Right atrium auricular region (tissue), 2 donors: Measurements from ENCODE around the gene TSACC. TPM values are rescaled to one million over a fixed set of nuclear protein-coding genes. Genes with fewer than 3 reads are reported as not detected.

Source experiments
- DNase-seq: peaks from one replicate; pipeline ENCODE4 v3.0.0-alpha.2; 2019; ENCODE audit warnings: low spot score
- H3K27ac ChIP-seq, 2 donors: fragments of 200-600 bp; sonication (generic); 1 replicate in 1 of 2; 2 replicates in 1 of 2; pipeline ENCODE4 v1.5.1; 2016 to 2019
- H3K27me3 ChIP-seq, 2 donors: fragments of 200-600 bp; sonication (generic); one replicate each; pipeline versions ENCODE4 v1.5.1 to v1.6.0; 2017 to 2019
- H3K36me3 ChIP-seq: fragments of 200-600 bp; sonication (generic); one replicate; pipeline ENCODE4 v1.5.1; 2016
- H3K4me1 ChIP-seq, 2 donors: fragments of 200-600 bp; sonication (generic); one replicate each; pipeline versions ENCODE4 v1.5.1 to v1.6.0; 2017 to 2019
- H3K4me3 ChIP-seq, 2 donors: fragments of 200-600 bp; sonication (generic); 1 replicate in 1 of 2; 2 replicates in 1 of 2; pipeline ENCODE4 v1.5.1; 2017 to 2019; ENCODE audit warnings: mild to moderate bottlenecking in 1 of 2, moderate library complexity in 1 of 2
- H3K9me3 ChIP-seq, 2 donors: fragments of 200-600 bp; sonication (generic); one replicate each; pipeline ENCODE4 v1.5.1; 2019
- CTCF ChIP-seq, 2 donors: fragments of 200-600 bp; sonication (generic); IDR thresholded peaks; one replicate each; pipeline ENCODE4 v1.5.1; 2019; ENCODE audit warnings: antibody characterized with exemption in 2 of 2
- total RNA-seq, 2 donors: library from RNA; depleted of rRNA; stranded (reverse); fragments of >200 nt; gene quantifications; one replicate each; pipeline ENCODE4 v1.1.0, GENCODE V29; 2016

The TSACC gene
- total RNA-seq, 2 donors from 2014 or later: not detected

DNA sequence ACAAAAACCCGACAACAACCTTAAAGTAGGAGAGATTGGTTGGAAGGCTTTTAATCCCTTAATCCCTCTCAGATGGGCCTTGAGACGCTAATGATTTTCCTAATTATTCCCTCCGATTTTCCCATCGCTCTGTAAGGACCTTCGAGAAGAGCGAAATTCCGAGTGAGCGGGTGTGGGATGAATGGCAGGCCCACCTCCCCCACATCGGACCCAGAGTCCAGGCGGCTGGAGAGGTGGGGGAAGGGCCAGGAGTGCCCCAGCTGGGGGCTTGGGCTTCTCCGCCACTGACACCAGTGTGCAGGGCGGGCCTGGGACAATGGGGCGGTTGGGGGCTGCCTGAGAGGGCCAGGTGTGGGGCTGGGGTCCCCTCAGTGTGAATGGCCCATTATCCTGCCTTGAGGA is 54.1 kb downstream of the TSACC start:
- no peak overlapping the region for H3K4me3 ChIP-seq
- H3K27ac ChIP-seq: no peak overlapping the region
- H3K4me1 ChIP-seq: peaks cover 0 to 10% of the 10 kb centered on the region in 2 donors
- peaks cover 0 to 4% of the 10 kb centered on the region in 2 donors for H3K27me3 ChIP-seq
- no peaks in the 10 kb centered on the region for H3K9me3 ChIP-seq
- TF ChIP-seq CTCF (IDR thresholded peaks at IDR 0.05): no peak
- no peak for DNase-seq
- no peaks in the 10 kb centered on the region for H3K36me3 ChIP-seq

DNA sequence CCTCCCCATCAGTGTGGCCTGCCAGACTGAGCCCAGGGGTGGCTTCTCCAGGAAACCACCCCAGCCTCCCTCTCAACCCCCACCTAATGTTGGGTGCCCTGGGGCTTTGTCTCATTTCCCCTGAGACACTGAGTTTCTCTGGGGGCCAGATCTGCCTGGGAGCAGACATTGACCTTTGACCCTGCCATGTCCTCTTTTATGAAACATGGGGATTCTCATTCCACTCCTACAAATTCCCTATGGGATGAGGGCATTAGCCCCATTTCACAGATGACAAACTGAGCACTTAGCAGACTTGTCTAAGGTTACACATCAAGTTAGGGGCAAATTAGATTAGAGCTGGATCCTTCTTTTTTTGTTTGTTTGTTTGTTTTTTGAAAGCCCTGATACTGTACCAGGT is 54.8 kb downstream of the TSACC start:
- peaks cover 0 to 4% of the 10 kb centered on the region in 2 donors for H3K27me3 ChIP-seq
- no peak for DNase-seq
- no peaks in the 10 kb centered on the region for H3K9me3 ChIP-seq
- H3K4me3 ChIP-seq: no peak overlapping the region
- no peaks in the 10 kb centered on the region for H3K36me3 ChIP-seq
- H3K27ac ChIP-seq: no peak overlapping the region
- H3K4me1 ChIP-seq: peaks cover 0 to 7% of the 10 kb centered on the region in 2 donors
- TF ChIP-seq CTCF (IDR thresholded peaks at IDR 0.05): no peak

- no peak overlapping the region for H3K27ac ChIP-seq
- H3K36me3 ChIP-seq: no peaks in the 10 kb centered on the region
- TF ChIP-seq CTCF (IDR thresholded peaks at IDR 0.05): no peak
- no peak for DNase-seq
- no peaks in the 10 kb centered on the region for H3K27me3 ChIP-seq
- H3K9me3 ChIP-seq: no peaks in the 10 kb centered on the region
- H3K4me3 ChIP-seq: no peak overlapping the region
- no peaks in the 10 kb centered on the region for H3K4me1 ChIP-seq
Observed at GRCh38 chr1:156394082-156394481, 55.8 kb downstream of the TSACC start.

GRCh38 chr1:156394835-156395461 is 56.6 kb downstream of the TSACC start:
- no peaks in the 10 kb centered on the region for H3K4me1 ChIP-seq

More at GRCh38 chr1:156394835-156395461, 56.6 kb downstream of the TSACC start:
- Histone ChIP-seq H3K27me3 (no peaks in the 10 kb centered on the region), H3K4me3 (no peak overlapping the region), H3K27ac (no peak overlapping the region), H3K36me3 (no peaks in the 10 kb centered on the region), H3K9me3 (no peaks in the 10 kb centered on the region)
- no peak for TF ChIP-seq CTCF (IDR thresholded peaks at IDR 0.05)
- no peak for DNase-seq

Other genes with a start within 250 kb of the TSACC start
- 100 to 1,000 TPM; 258 to 273 TPM for gene LMNA, start 223.8 kb upstream of the TSACC start, total RNA-seq
- gene SEMA4A, start 184.9 kb upstream of the TSACC start, total RNA-seq: 1 to 10 TPM; 2.0 to 4.2 TPM
- gene SLC25A44, start 144.4 kb upstream of the TSACC start, total RNA-seq: 10 to 100 TPM; 15.5 to 18.5 TPM
- gene PMF1, start 125.5 kb upstream of the TSACC start, total RNA-seq: 10 to 100 TPM; 81.8 to 88.3 TPM
- gene BGLAP, start 96.3 kb upstream of the TSACC start, total RNA-seq: not detected
- gene PAQR6, start 90.5 kb upstream of the TSACC start, total RNA-seq: not detected
- gene SMG5, start 55.7 kb upstream of the TSACC start, total RNA-seq: 10 to 100 TPM; 55.4 to 72.8 TPM
- gene TMEM79, start 54.2 kb upstream of the TSACC start, total RNA-seq: 1 to 10 TPM in 1 of 2 donors, under 1 TPM in 1; 0.96 to 1.0 TPM
- 10 to 100 TPM; 26.3 to 27.4 TPM for gene GLMP, start 42.8 kb upstream of the TSACC start, total RNA-seq
- gene VHLL, start 39.2 kb upstream of the TSACC start, total RNA-seq: not detected
- gene CCT3, start 234 bp upstream of the TSACC start, total RNA-seq: 100 to 1,000 TPM; 102 to 146 TPM
- not detected for gene RHBG, start 30.7 kb downstream of the TSACC start, total RNA-seq
- gene MEF2D, start 162.2 kb downstream of the TSACC start, total RNA-seq: 100 to 1,000 TPM in 1 of 2 donors, 10 to 100 TPM in 1; 80.1 to 104 TPM
- 1 to 10 TPM in 1 of 2 donors, not detected in 1; 1.0 TPM for gene IQGAP3, start 234.0 kb downstream of the TSACC start, total RNA-seq
- gene TTC24, start 241.2 kb downstream of the TSACC start, total RNA-seq: not detected